ENCODE measurements around the gene NRDC. TPM values are rescaled to one million over a fixed set of nuclear protein-coding genes. Genes with fewer than 3 reads are reported as not detected.

Gene NRDC
- total RNA-seq, 1 experiment from 2014 or later, result 182 TPM

DNA sequence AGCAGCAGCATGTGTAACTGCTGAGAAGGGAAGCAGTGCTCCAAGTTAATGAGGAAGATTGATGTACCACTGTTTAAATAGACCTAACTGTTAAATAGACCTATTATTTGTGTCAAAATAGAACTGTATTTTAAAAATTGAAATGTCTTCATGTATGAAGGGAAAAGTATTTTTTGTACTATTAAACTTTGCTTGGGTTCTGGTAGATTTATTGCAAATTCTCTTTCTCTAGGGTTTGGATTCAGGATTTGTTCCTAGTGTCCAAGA is 133.3 kb downstream of the NRDC start:
- H2AFZ ChIP-seq (ENCODE audit: low read depth, low read length, poor library complexity, severe bottlenecking), result no peak overlapping the region
- no peaks in the 10 kb centered on the region for H3K9me2 ChIP-seq (ENCODE audit: insufficient read depth)
- intact Hi-C loops (cut with micrococcal nuclease), result no loop called here
- no peaks in the 10 kb centered on the region for H3K4me1 ChIP-seq (ENCODE audit: control insufficient read depth in 1 of 2, insufficient read depth in 2 of 2, low read length in 2 of 2)
- no peak overlapping the region for H3K9ac ChIP-seq (ENCODE audit: low read length)
- DNase-seq (ENCODE audit: low read depth, low spot score), result no peak
- no peaks in the 10 kb centered on the region for H3K36me3 ChIP-seq (ENCODE audit: control insufficient read depth in 1 of 2, insufficient read depth in 2 of 2, low read length in 2 of 2)
- no peak for ATAC-seq
- no TSS peak for BruUV-seq (replicated peaks)
- H3K79me2 ChIP-seq (ENCODE audit: insufficient read depth, low read length), result peaks cover 25% of the 10 kb centered on the region
- no peak overlapping the region for H3K27ac ChIP-seq (ENCODE audit: low read depth, low read length)
- ChIA-PET CTCF (no interaction called here), RAD21 (ENCODE audit: low non-redundant PET in 1 of 2, low total read pairs in 2 of 2, uncharacterized antibody in 2 of 2, unreplicated experiment in 2 of 2) (no interaction called here), POLR2A (no interaction called here)
- H3K9me3 ChIP-seq (ENCODE audit: control insufficient read depth in 1 of 2, insufficient read depth in 1 of 2, low read depth in 1 of 2, low read length in 2 of 2), result no peaks in the 10 kb centered on the region
- no peak overlapping the region for H3K4me3 ChIP-seq (replicated peaks in 1 of 2; ENCODE audit: low read depth in 1 of 2, low read length in 2 of 2)
- TF ChIP-seq EZH2phosphoT487 (IDR thresholded peaks at IDR 0.05; ENCODE audit: borderline replicate concordance) (no peak), JUND (IDR thresholded peaks at IDR 0.05) (no peak), POLR2AphosphoS5 (IDR thresholded peaks at IDR 0.05; ENCODE audit: low read depth, low read length) (no peak), SRF (IDR thresholded peaks at IDR 0.05; ENCODE audit: low read depth) (no peak)
- TF ChIP-seq, protein P1, sequence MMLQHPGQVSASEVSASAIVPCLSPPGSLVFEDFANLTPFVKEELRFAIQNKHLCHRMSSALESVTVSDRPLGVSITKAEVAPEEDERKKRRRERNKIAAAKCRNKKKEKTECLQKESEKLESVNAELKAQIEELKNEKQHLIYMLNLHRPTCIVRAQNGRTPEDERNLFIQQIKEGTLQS (IDR thresholded peaks at IDR 0.05), result no peak
- no peaks in the 10 kb centered on the region; the same call in 1 of the 2 replicates for H4K20me1 ChIP-seq (ENCODE audit: insufficient read depth)
- no peaks in the 10 kb centered on the region for H3K27me3 ChIP-seq (ENCODE audit: insufficient read depth, low read length)
- H3K4me2 ChIP-seq (ENCODE audit: low read length), result no peak overlapping the region

DNA sequence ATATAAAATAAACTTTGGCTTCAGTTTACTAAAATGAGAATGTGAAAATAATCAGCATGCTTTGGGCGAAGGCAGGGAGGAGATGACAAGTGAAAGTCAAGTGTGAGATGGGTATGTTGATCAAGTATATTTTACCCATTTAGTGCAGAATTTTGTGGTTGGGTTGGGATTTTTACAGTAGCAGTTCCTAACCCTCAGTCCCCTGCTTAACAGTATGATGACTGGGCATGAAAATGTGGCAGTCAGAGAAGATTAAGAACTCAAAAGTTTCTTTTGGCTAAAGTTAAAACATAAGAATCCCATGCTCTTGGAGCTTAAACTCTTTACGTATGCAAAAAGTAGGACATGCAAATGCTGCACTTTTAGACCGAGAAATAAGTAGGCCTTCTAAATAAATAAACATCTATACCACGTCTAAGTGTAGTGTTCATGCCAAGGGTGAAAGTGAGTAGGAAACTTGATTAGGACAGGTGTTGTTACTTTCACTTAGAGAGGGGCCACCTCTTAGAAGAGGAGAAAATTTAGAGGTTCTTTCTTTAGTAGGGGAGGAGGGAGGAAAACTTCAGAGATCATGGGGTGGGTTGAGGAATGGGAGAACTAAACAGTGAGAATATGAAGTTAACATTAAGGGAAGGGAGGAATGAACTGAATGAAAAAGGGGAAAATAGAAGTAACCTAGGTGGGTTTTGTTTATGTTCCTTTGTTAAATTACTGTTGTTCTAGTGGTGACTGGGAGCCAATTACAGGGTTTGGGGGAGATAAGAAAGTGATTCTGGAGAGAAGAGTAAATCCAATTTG is 133.8 kb downstream of the NRDC start:
- Histone ChIP-seq H3K27me3 (ENCODE audit: insufficient read depth, low read length) (no peaks in the 10 kb centered on the region), H4K20me1 (ENCODE audit: insufficient read depth) (no peaks in the 10 kb centered on the region; the same call in 1 of the 2 replicates), H3K36me3 (ENCODE audit: control insufficient read depth in 1 of 2, insufficient read depth in 2 of 2, low read length in 2 of 2) (no peaks in the 10 kb centered on the region), H3K9me3 (ENCODE audit: control insufficient read depth in 1 of 2, insufficient read depth in 1 of 2, low read depth in 1 of 2, low read length in 2 of 2) (no peaks in the 10 kb centered on the region), H3K79me2 (ENCODE audit: insufficient read depth, low read length) (peaks cover 25% of the 10 kb centered on the region), H3K4me1 (ENCODE audit: control insufficient read depth in 1 of 2, insufficient read depth in 2 of 2, low read length in 2 of 2) (no peaks in the 10 kb centered on the region), H3K4me2 (ENCODE audit: low read length) (no peak overlapping the region), H3K9me2 (ENCODE audit: insufficient read depth) (no peaks in the 10 kb centered on the region), H3K27ac (ENCODE audit: low read depth, low read length) (no peak overlapping the region), H2AFZ (ENCODE audit: low read depth, low read length, poor library complexity, severe bottlenecking) (no peak overlapping the region), H3K9ac (ENCODE audit: low read length) (no peak overlapping the region), H3K4me3 (replicated peaks in 1 of 2; ENCODE audit: low read depth in 1 of 2, low read length in 2 of 2) (no peak overlapping the region)
- BruUV-seq (replicated peaks), result no TSS peak
- ChIA-PET POLR2A (no interaction called here), RAD21 (ENCODE audit: low non-redundant PET in 1 of 2, low total read pairs in 2 of 2, uncharacterized antibody in 2 of 2, unreplicated experiment in 2 of 2) (no interaction called here), CTCF (no interaction called here)
- DNase-seq (ENCODE audit: low read depth, low spot score) (no peak), ATAC-seq (no peak)
- TF ChIP-seq POLR2A (IDR thresholded peaks at IDR 0.05; ENCODE audit: borderline replicate concordance, extremely low read depth, insufficient read depth, insufficient read length) (no peak), CBX3 (IDR thresholded peaks at IDR 0.05; ENCODE audit: low read depth) (no peak), JUND (IDR thresholded peaks at IDR 0.05) (no peak), ELF1 (IDR thresholded peaks at IDR 0.05; ENCODE audit: borderline replicate concordance, low read depth) (no peak), EZH2phosphoT487 (IDR thresholded peaks at IDR 0.05; ENCODE audit: borderline replicate concordance) (no peak), FOSL1 (IDR thresholded peaks at IDR 0.05; ENCODE audit: low read depth) (no peak), YY1 (IDR thresholded peaks at IDR 0.05; ENCODE audit: extremely low read depth, insufficient replicate concordance, low read depth, low read length) (no peak), ZNF274 (IDR thresholded peaks at IDR 0.05; ENCODE audit: low read depth, low read length) (no peak), RAD21 (IDR thresholded peaks at IDR 0.05; ENCODE audit: low read depth) (no peak), EGR1 (IDR thresholded peaks at IDR 0.05; ENCODE audit: low read depth) (no peak), ZFX (IDR thresholded peaks at IDR 0.05) (no peak), SIN3A (IDR thresholded peaks at IDR 0.05; ENCODE audit: low read depth) (no peak)
- intact Hi-C loops (cut with micrococcal nuclease), result no loop called here
